ENCODE results near the gene PPP2R1B.

Gene PPP2R1B

DNA sequence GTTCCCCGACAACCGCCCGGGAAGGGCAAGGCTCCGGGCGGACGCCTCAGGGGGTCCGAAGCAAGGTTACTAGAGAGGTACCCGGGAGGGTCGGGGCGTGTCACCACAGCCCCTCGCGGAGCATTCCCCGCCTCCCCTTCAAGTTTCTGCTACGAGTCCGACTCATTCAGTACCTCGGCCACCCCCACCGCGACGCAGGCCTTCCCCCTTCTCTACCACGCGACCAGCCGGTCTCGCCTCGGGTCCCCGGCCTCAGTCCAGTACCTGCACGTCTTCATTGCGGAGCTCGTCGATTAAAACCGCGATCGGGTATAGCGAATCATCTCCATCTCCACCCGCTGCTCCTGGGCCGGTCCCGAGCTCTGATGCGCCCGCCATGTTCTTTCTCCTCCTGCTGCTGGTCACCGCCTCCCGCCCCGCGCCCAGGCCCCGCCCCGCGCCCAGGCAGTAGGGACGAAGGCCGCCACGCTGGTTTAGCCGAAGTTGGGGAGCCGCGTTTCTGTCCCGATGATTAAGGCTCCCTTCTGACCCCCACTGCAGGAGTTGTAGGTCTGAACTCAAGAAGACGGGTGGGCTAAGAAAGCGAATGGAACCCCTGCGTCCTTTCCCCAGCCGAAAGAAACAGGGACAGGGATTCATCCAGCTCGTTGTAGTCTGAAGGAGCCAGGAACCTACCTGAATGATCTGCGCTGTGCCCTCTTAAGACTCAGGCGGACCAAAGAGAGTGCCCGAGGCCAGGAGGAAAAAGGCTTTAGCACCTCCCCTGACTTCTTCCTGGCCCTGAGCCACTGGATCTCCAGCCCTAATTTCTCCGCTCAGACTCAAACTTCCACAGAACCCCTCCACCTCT is at the start of gene PPP2R1B:
TSS of gene PPP2R1B (minus strand) at position 406 of the 850 bp plus-strand sequence. CDS start at position 378, 28 bp downstream.
- peak; percentile 49 to 65 (median 56) for DNase-seq (ENCODE audit: low read depth in 4 of 4, low spot score in 1 of 4)

GRCh38 chr11:111815489-111815888 is 49.3 kb upstream of the PPP2R1B start:
- no peak for DNase-seq (ENCODE audit: low read depth in 4 of 4, low spot score in 1 of 4)

DNA sequence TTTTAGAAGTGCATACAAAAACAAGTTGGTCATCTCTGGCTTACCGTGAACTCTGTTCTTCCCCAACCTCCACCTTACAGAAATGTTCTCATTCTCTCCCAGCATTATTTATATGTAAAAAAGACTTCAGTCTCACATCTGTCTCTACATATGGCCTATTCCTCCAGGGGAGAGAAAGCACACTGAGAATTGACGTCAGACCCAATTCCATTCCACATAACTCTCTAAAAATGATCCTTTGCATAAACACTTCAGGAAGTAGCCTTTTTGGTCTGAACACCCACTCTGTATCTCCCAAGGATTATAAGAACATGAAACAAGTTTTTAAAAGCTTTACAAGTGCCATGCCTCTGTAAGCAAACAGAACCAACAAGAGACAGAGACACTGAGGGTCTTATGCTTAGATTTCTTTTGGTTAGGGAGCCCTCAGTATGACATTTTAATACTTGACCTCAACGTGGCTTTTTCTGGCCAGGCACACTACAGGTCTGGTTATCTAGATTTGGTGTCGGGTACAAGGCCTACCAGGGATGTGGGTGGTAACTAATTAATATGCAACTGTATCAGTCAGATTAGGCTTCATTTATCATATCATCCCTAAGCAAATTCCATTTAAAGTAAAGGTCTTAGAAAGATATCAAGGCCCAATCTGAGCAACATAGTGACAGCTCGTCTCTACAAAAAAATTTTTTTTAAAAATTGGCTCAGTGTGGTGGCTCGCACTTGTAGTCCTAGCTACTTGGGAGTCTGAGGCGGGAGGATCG is 48.5 kb upstream of the PPP2R1B start:
- no peak for DNase-seq (ENCODE audit: low read depth in 4 of 4, low spot score in 1 of 4)

DNA sequence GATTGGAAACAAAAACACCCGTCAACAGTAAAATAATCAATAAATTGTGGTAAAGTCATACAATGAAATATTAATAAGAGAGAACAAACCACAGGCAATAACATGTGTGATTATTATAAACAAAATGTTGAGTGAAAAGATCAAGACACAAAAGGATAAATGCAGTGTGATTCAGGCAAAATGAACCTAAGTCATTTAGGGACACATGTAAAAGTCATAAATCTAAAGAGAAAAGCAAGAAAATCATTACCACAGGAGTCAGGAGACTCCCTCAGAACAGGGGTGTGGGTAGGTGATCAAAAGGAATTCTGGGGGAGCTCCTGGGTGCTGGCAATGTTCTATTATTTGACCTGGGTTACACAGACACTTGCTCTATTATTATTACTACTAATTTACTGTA is 47.9 kb upstream of the PPP2R1B start:
- DNase-seq (ENCODE audit: low read depth in 4 of 4, low spot score in 1 of 4), result no peak

- no peak for DNase-seq (ENCODE audit: low read depth in 4 of 4, low spot score in 1 of 4)
These were observed 46.0 kb upstream of the PPP2R1B start for GRCh38 chr11:111812211-111812610.

- DNase-seq (ENCODE audit: low read depth in 4 of 4, low spot score in 1 of 4), result no peak
These were observed 45.3 kb upstream of the PPP2R1B start for GRCh38 chr11:111811445-111811844.

GRCh38 chr11:111808834-111809233 is 42.6 kb upstream of the PPP2R1B start:
- no peak for DNase-seq (ENCODE audit: low read depth in 4 of 4, low spot score in 1 of 4)

DNA sequence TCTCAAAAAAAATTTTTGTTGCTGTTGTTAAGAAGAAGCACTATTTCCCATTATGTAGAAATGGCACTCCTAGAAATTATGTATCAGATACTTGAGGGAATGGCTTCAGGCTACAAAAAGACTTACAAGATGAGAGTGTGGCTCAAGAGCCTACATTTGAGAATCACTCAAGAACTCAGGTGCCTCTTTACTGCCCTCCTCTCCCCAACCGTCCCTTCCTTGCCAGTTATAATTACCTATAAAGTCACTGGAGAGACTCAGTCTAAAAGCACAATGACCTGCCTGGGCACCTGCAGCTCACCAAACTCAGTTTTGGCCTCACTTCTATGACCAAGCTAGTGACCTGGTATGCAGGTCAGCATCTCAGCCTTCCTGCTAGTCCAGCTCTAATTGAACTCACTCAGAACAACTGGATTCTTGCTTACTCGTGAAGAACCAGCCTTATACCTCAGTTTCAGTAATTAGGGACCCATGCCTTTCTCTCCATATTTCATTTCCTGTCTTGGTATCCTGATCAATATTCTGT is 41.9 kb upstream of the PPP2R1B start:
- DNase-seq (ENCODE audit: low read depth in 4 of 4, low spot score in 1 of 4), result no peak

- DNase-seq (ENCODE audit: low read depth in 4 of 4, low spot score in 1 of 4), result no peak
These were observed 40.9 kb upstream of the PPP2R1B start for GRCh38 chr11:111807076-111807475.

DNA sequence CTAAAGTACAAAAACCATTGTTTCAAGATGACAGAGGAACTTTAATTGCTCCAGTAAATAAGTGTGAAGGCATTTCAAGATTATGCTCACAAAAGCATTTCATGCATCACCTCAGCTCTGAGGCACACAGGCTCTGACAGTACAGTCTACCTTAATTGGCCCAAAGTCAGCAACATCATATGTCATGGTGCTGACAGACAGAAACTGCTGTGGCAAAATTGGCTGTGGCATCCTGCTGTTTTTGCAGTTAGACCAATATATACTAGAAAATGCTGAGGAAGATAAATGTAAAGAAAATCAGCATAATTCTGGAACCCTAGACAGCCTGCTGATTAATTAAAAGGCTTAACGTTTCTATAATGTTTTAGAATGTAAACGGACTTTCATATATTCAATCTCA is 34.9 kb upstream of the PPP2R1B start:
- DNase-seq (ENCODE audit: low read depth in 4 of 4, low spot score in 1 of 4), result no peak

- no peak for DNase-seq (ENCODE audit: low read depth in 4 of 4, low spot score in 1 of 4)
These were observed 32.1 kb upstream of the PPP2R1B start for GRCh38 chr11:111798279-111798678.

DNA sequence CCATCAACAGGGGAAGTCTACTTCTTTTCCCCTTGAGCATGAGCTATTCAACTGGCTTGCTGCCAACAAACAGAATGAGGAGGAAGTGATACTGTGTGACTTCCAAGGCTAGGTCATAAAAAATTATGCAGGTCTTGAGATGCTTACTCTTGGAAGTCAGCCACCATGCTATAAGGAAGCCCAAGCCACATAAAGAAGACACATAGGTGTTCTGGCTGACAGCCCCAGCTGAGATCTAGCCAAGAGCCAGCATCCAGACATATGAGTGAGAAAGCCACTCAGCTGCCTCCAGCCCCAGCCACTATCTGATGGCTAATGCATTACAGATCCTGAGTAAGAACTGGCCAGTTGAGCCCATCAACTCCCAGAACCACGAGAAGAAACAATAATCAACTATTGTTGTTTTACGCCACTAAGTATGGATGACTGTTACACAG is 31.0 kb upstream of the PPP2R1B start:
- DNase-seq (ENCODE audit: low read depth in 4 of 4, low spot score in 1 of 4), result no peak

DNA sequence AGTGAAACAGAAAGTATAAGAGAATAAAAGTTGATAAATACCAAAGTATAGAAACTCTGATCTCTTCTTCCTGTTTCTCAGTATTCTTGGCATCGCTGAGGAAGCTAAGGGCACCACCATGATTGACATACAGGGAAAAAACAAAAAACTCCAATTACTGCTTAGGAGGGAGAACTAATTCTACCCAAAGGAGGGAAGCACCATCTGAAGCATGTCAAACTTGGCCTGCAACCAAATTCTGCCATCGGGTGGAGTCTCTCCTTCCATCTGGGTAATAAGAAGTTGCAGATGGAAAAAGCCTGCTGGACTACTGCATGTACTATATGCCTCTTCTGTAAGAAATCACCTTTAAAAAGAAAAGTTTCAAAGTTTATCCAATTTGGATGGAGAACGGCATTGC is 30.5 kb upstream of the PPP2R1B start:
- DNase-seq (ENCODE audit: low read depth in 4 of 4, low spot score in 1 of 4), result no peak

- DNase-seq (ENCODE audit: low read depth in 4 of 4, low spot score in 1 of 4), result no peak
These were observed 29.3 kb upstream of the PPP2R1B start for GRCh38 chr11:111795334-111795985.

- DNase-seq (ENCODE audit: low read depth in 4 of 4, low spot score in 1 of 4), result no peak
These were observed 27.7 kb upstream of the PPP2R1B start for GRCh38 chr11:111793863-111794262.

DNA sequence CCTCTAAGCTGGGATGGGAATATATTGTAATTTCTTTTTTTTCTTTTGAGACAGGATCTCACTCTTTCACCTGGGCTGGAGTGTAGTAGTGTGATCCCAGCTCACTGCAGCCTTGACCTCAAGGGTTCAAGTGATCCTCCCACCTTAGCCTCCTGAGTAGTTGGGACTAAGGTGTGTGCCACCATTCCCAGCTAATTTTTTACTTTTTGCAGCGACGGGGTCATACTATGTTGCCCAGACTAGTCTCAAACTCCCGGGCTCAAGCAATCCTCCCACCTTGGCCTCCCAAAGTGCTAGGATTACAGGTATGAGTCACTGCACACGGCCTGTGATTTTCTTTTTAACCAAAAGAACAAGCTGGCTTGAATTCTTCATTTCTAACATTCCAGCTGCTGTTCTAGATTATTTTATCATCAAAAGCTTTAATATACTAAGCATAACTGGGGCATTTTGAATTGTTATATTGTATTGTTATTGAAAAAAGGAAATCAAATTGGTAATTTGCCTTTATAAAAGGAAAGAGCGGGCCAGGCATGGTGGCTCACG is 26.8 kb upstream of the PPP2R1B start:
- no peak for DNase-seq (ENCODE audit: low read depth in 4 of 4, low spot score in 1 of 4)

GRCh38 chr11:111792314-111792713 is 26.1 kb upstream of the PPP2R1B start:
- DNase-seq (ENCODE audit: low read depth in 4 of 4, low spot score in 1 of 4), result no peak

DNA sequence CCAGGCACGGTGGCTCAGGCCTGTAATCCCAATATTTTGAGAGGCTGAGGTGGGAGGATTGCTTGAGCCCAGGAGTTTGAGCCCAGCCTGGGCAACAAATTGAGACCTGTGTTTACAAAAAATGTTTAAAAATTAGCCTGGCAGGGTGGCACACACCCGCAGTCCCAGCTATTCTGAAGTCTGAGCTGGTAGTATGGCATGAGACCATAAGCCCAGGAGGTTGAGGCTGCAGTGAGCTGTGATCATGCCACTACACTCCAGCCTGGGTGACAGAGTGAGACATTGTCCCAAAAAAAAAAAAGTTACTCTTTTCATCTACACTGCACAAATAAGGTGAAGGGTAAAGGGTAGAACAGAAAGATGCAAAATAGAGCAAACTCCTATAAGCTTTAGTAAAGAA is 22.3 kb upstream of the PPP2R1B start:
- DNase-seq (ENCODE audit: low read depth in 4 of 4, low spot score in 1 of 4), result no peak

- DNase-seq (ENCODE audit: low read depth in 4 of 4, low spot score in 1 of 4), result no peak
These were observed 21.9 kb upstream of the PPP2R1B start for GRCh38 chr11:111788051-111788450.

GRCh38 chr11:111785886-111786412 is 19.8 kb upstream of the PPP2R1B start:
- no peak for DNase-seq (ENCODE audit: low read depth in 4 of 4, low spot score in 1 of 4)

GRCh38 chr11:111785076-111785475 is 18.9 kb upstream of the PPP2R1B start:
- no peak for DNase-seq (ENCODE audit: low read depth in 4 of 4, low spot score in 1 of 4)
